ENCODE data around the gene PRLR.
"Not testable (repeated sequence)": the region's sequence is repeated elsewhere in the genome, so short reads cannot be mapped to it uniquely, and the experiment has no call there.

DNA sequence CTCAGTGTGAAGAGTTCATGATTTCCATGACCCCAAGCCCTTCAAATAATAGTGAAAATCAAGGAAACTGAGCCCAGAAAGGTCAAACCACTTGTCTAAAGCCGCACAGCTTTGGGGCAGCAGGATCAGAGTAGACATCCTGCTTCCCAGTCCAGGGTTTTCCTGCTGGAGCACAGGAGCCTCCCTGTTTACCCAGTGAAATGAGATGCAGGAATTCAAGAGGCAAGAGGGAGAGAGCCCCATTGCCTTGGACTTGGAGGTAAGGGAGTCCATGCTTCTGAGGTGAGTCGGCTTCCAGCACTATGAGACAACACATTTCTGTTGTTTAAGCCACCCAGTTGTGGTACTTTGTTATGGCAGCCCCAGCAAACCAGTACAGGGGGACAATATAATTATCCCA is 40.5 kb downstream of the PRLR start:
- TF ChIP-seq BACH1 (tag; IDR thresholded peaks at IDR 0.05); ETV6 (IDR thresholded peaks at IDR 0.05; ENCODE audit: borderline replicate concordance in 1 of 2, low read depth in 2 of 2, low read length in 1 of 2); ETV6 (CRISPR knock-in tag; IDR thresholded peaks at IDR 0.05; ENCODE audit: borderline replicate concordance); TOE1 (IDR thresholded peaks at IDR 0.05; ENCODE audit: borderline replicate concordance); TOE1 (CRISPR knock-in tag; IDR thresholded peaks at IDR 0.05; ENCODE audit: borderline replicate concordance, low read depth); POLR2AphosphoS5 (IDR thresholded peaks at IDR 0.05; ENCODE audit: control insufficient read depth, insufficient read depth, low read depth, low read length): not testable (repeated sequence)

All from K562 (cell line).